Body of pancreas (tissue), 4 donors: ENCODE results near the gene ZMYM2. TPM values are rescaled to one million over a fixed set of nuclear protein-coding genes. Genes with fewer than 3 reads are reported as not detected.

Source experiments
- ATAC-seq: fragments of 150-250 bp; one replicate; pipeline ENCODE4 v1.9.1; 2016
- DNase-seq, 4 donors: peaks; one replicate each; pipeline ENCODE4 v3.0.0-alpha.2; 2019
- H3K27ac ChIP-seq, 4 donors: fragments of 200-600 bp; sonication (generic); 1 replicate in 3 of 4; 2 replicates in 1 of 4; pipeline versions ENCODE4 v1.5.1 to v1.6.1; 2016 to 2019; ENCODE audit warnings: mild to moderate bottlenecking in 1 of 4, mixed read lengths in 1 of 4, moderate library complexity in 1 of 4
- H3K27me3 ChIP-seq, 2 donors: fragments of 200-600 bp; sonication (generic); one replicate each; pipeline ENCODE4 v1.6.0; 2016; ENCODE audit warnings: mild to moderate bottlenecking in 1 of 2
- H3K36me3 ChIP-seq, 2 donors: fragments of 200-600 bp; sonication (generic); replicated peaks in 1 of 2; 2 replicates each; pipeline ENCODE4 v1.5.1; 2016; ENCODE audit warnings: low read depth in 2 of 2; ENCODE audit not compliant: insufficient read depth in 1 of 2
- H3K4me1 ChIP-seq: fragments of 200-600 bp; sonication (generic); one replicate; pipeline ENCODE4 v1.6.0; 2016
- H3K4me3 ChIP-seq, 2 donors: fragments of 200-600 bp; sonication (generic); 1 replicate in 1 of 2; 2 replicates in 1 of 2; pipeline ENCODE4 v1.5.1; 2016 to 2019
- H3K9me3 ChIP-seq, 3 donors: fragments of 200-600 bp; sonication (generic); 1 replicate in 2 of 3; 2 replicates in 1 of 3; pipeline ENCODE4 v1.5.1; 2016
- POLR2A ChIP-seq, 3 donors: fragments of 450-650 bp; IDR thresholded peaks; one replicate each; pipeline ENCODE4 v1.6.1; 2016; ENCODE audit warnings: antibody characterized with exemption in 3 of 3, mild to moderate bottlenecking in 2 of 3
- WGBS, 2 donors: methylation state at CpG; one replicate each; pipeline ENCODE4 v1.1.5; 2017; 5-methylcytosine and 5-hydroxymethylcytosine counted together
- intact Hi-C: fragments of 100-400 bp; cut with DNase I; formaldehyde crosslinking; loops from one replicate; pipeline ENCODE4 v1.15.1; 2023
- total RNA-seq, 2 donors: library from RNA; depleted of rRNA; stranded (reverse); fragments of >200 nt; gene quantifications; one replicate each; pipeline ENCODE4 v1.1.0, GENCODE V29; 2016
- TF ChIP-seq, protein P1 (sequence below), 7 experiments: fragments of 450-650 bp in 4 of 7; fragments of 200-600 bp in 3 of 7; sonication (generic) in 3 of 7; IDR thresholded peaks; one replicate each; pipeline ENCODE4 v1.5.1; 2016 to 2019; ENCODE audit warnings: antibody characterized with exemption in 7 of 7

The ZMYM2 gene
- total RNA-seq, 2 donors from 2014 or later, result 34.6 to 52.1 TPM

GRCh38 chr13:20106742-20107141 lies 148.2 kb downstream of the ZMYM2 start:
- no peaks in the 10 kb centered on the region for H3K27me3 ChIP-seq
- H3K4me3 ChIP-seq, result no peak overlapping the region
- no peak for DNase-seq
- peak; percentile 42 for ATAC-seq
- peaks cover 9% of the 10 kb centered on the region for H3K4me1 ChIP-seq
- H3K36me3 ChIP-seq, result no peaks in the 10 kb centered on the region
- intact Hi-C loops, result no loop called here
- H3K9me3 ChIP-seq, result no peaks in the 10 kb centered on the region
- no peak for TF ChIP-seq POLR2A (IDR thresholded peaks at IDR 0.05)
- TF ChIP-seq, protein P1, sequence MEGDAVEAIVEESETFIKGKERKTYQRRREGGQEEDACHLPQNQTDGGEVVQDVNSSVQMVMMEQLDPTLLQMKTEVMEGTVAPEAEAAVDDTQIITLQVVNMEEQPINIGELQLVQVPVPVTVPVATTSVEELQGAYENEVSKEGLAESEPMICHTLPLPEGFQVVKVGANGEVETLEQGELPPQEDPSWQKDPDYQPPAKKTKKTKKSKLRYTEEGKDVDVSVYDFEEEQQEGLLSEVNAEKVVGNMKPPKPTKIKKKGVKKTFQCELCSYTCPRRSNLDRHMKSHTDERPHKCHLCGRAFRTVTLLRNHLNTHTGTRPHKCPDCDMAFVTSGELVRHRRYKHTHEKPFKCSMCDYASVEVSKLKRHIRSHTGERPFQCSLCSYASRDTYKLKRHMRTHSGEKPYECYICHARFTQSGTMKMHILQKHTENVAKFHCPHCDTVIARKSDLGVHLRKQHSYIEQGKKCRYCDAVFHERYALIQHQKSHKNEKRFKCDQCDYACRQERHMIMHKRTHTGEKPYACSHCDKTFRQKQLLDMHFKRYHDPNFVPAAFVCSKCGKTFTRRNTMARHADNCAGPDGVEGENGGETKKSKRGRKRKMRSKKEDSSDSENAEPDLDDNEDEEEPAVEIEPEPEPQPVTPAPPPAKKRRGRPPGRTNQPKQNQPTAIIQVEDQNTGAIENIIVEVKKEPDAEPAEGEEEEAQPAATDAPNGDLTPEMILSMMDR (IDR thresholded peaks at IDR 0.05), result no peak
- 2 to 9% methylated on average over 4 of the region's 4 CpGs for WGBS, 2 donors
- no peak overlapping the region for H3K27ac ChIP-seq

- TF ChIP-seq, protein P1 (IDR thresholded peaks at IDR 0.05), result no peak
- TF ChIP-seq POLR2A (IDR thresholded peaks at IDR 0.05), result no peak
- 82 to 92% methylated on average over 2 of the region's 2 CpGs for WGBS, 2 donors
- ATAC-seq, result no peak
- Histone ChIP-seq H3K27ac (no peak overlapping the region), H3K36me3 (no peaks in the 10 kb centered on the region), H3K9me3 (no peaks in the 10 kb centered on the region), H3K4me3 (no peak overlapping the region), H3K27me3 (no peaks in the 10 kb centered on the region), H3K4me1 (peaks cover 9% of the 10 kb centered on the region)
- no peak for DNase-seq
- intact Hi-C loops, result no loop called here
Observed at GRCh38 chr13:20109037-20109436, 150.5 kb downstream of the ZMYM2 start.

DNA sequence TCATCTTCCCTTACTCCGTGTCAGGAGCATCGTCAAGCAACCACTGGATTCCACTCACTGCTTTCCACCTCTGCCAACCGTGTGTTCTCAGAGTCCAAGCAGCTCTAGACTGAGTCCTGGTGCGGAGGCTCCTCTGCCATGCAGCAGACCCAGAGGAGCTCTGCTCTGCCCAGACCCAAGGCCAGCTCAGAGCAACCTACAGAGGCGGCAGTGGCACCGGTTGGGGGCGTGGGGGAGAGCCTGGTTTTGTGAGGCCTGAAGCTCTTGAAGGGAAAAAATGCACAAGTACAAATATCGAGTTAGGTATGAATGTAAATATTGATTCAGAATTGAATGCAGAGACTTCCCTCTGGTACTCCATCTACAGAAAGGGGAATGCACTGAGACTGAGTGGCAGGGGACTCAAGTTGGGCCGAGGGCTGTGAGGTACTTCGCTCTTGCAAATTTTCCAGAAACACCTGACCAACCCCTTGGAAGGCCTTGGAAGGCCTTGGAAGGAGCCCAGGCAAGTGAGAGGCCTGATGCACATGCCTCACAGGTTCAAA lies 155.6 kb downstream of the ZMYM2 start:
- no peak for ATAC-seq
- Histone ChIP-seq H3K27ac (no peak overlapping the region), H3K27me3 (no peaks in the 10 kb centered on the region), H3K9me3 (no peaks in the 10 kb centered on the region), H3K4me3 (no peak overlapping the region), H3K36me3 (no peaks in the 10 kb centered on the region), H3K4me1 (peaks cover 8% of the 10 kb centered on the region)
- TF ChIP-seq POLR2A (IDR thresholded peaks at IDR 0.05), result no peak
- TF ChIP-seq, protein P1 (IDR thresholded peaks at IDR 0.05), result no peak
- DNase-seq, result no peak
- 64 to 76% methylated on average over 10 of the region's 10 CpGs for WGBS, 2 donors
- intact Hi-C loops, result no loop called here

- H3K4me3 ChIP-seq, result no peak overlapping the region
- H3K4me1 ChIP-seq, result peaks cover 17% of the 10 kb centered on the region
- intact Hi-C loops, result no loop called here
- WGBS, 2 donors, result 83 to 99% methylated on average over 4 to 6 of the region's 6 CpGs
- no peaks in the 10 kb centered on the region for H3K9me3 ChIP-seq
- TF ChIP-seq, protein P1 (IDR thresholded peaks at IDR 0.05), result no peak
- TF ChIP-seq POLR2A (IDR thresholded peaks at IDR 0.05), result no peak
- H3K27ac ChIP-seq, result no peak overlapping the region
- no peaks in the 10 kb centered on the region for H3K27me3 ChIP-seq
- H3K36me3 ChIP-seq, result no peaks in the 10 kb centered on the region
- ATAC-seq, result no peak
- no peak for DNase-seq
Observed at GRCh38 chr13:20116213-20116612, 157.7 kb downstream of the ZMYM2 start.
